22Rv1 (cell line): ENCODE results near the gene RXRG.

Source experiments
- CTCF ChIP-seq: fragments of 450-650 bp; IDR thresholded peaks from 2 replicates; pipeline ENCODE4 v1.5.1; 2017; ENCODE audit warnings: mild to moderate bottlenecking
- ZFX ChIP-seq: fragments of 450-650 bp; IDR thresholded peaks from 2 replicates; pipeline ENCODE4 v1.6.1; 2017; ENCODE audit warnings: antibody characterized with exemption, borderline replicate concordance

- TF ChIP-seq CTCF (no peak), ZFX (no peak)
Observed at GRCh38 chr1:165441166-165441880, 3.6 kb downstream of the RXRG start.
